ENCODE measurements around the gene TECPR1. TPM values are rescaled to one million over a fixed set of nuclear protein-coding genes. Genes with fewer than 3 reads are reported as not detected.
A peak's percentile ranks its signal among the peaks of the same experiment; 100 is the strongest.

Gene TECPR1
- total RNA-seq, 1 experiment from 2014 or later, result 21.5 TPM

- Mint-ChIP-seq H3K4me3 (peak within 1 kb of the TSS; percentile 90), H3K27ac (peak within 1 kb of the TSS; percentile 82), H3K4me1 (peaks cover 30% of the 10 kb centered on the region), H3K27me3 (ENCODE audit: low read depth) (no peaks in the 10 kb centered on the region; the same call in 1 of the 2 replicates), H3K9me3 (no peaks in the 10 kb centered on the region), H3K36me3 (peaks cover 5% of the 10 kb centered on the region; the same call in 1 of the 2 replicates)
- DNase-seq (ENCODE audit: low spot score) (peak; percentile 85), ATAC-seq (peak; percentile 87)
- peak; percentile 90 for TF ChIP-seq USF2 (CRISPR knock-in tag; IDR thresholded peaks at IDR 0.05)
- TF ChIP-seq ZBTB21 (CRISPR knock-in tag; IDR thresholded peaks at IDR 0.05; ENCODE audit: borderline replicate concordance), result 0 out of 2 replicates have a peak, but pooled peaks have one; percentile 53
- TF ChIP-seq USF1 (CRISPR knock-in tag; IDR thresholded peaks at IDR 0.05), result 0 out of 2 replicates have a peak, but pooled peaks have one; percentile 16
- TF ChIP-seq CTCF (IDR thresholded peaks at IDR 0.05), result peak; percentile 61
- TF ChIP-seq ZNF423 (CRISPR knock-in tag; IDR thresholded peaks at IDR 0.05), result no peak
- TF ChIP-seq MAX (CRISPR knock-in tag; IDR thresholded peaks at IDR 0.05), result peak; percentile 49; the same call in 1 of the 2 replicates
- no peak for TF ChIP-seq FOXP4 (CRISPR knock-in tag; IDR thresholded peaks at IDR 0.05)
- peak; percentile 48; the same call in 1 of the 2 replicates for TF ChIP-seq SP1 (CRISPR knock-in tag; conservative IDR thresholded peaks at IDR 0.05)
- TF ChIP-seq RELA (CRISPR knock-in tag; IDR thresholded peaks at IDR 0.05; ENCODE audit: borderline replicate concordance), result no peak
- ChIA-PET CTCF (interaction anchor here (0.8 to 1.3 kb wide), 3 partner anchors 13 to 120 kb away, joined by 3 to 5 read pairs (median 3); partner anchors contain the start of gene BAIAP2L1), POLR2A (interaction anchor here (0.6 kb wide), 1 partner anchor 544 kb away, joined by 3 read pairs; no protein-coding TSS in a partner anchor)
Observed at GRCh38 chr7:98280791-98281756, 29.0 kb upstream of the TECPR1 start, which contains the start of gene BRI3. Gene BRI3 (plus strand): TSS chr7:98281686. CDS start chr7:98281796, 110 bp downstream.

GRCh38 chr7:98280296-98280695 lies 28.3 kb upstream of the TECPR1 start:
- no peak for DNase-seq (ENCODE audit: low spot score)
- ChIA-PET POLR2A (interaction anchor here (0.6 kb wide), 2 partner anchors 83 to 544 kb away, joined by 3 to 6 read pairs; no protein-coding TSS in a partner anchor), CTCF (interaction anchor here (0.8 to 1.3 kb wide), 3 partner anchors 12 to 121 kb away, joined by 3 to 5 read pairs (median 3); partner anchors contain the start of gene BAIAP2L1)
- Mint-ChIP-seq H3K27me3 (ENCODE audit: low read depth) (no peaks in the 10 kb centered on the region; the same call in 1 of the 2 replicates), H3K4me3 (peak overlapping the region; percentile 76), H3K4me1 (peaks cover 30% of the 10 kb centered on the region), H3K9me3 (no peaks in the 10 kb centered on the region), H3K27ac (no peak overlapping the region), H3K36me3 (peaks cover 5% of the 10 kb centered on the region; the same call in 1 of the 2 replicates)
- ATAC-seq, result no peak
- TF ChIP-seq E2F5 (CRISPR knock-in tag; IDR thresholded peaks at IDR 0.05) (no peak), GRHL2 (CRISPR knock-in tag; IDR thresholded peaks at IDR 0.05; ENCODE audit: insufficient replicate concordance, severe bottlenecking) (no peak), ZNF263 (CRISPR knock-in tag; IDR thresholded peaks at IDR 0.05; ENCODE audit: low read depth) (no peak), ZNF281 (CRISPR knock-in tag; IDR thresholded peaks at IDR 0.05) (no peak), ATF3 (CRISPR knock-in tag; conservative IDR thresholded peaks at IDR 0.05) (no peak), HMGXB4 (CRISPR knock-in tag; IDR thresholded peaks at IDR 0.05) (no peak), ERG (CRISPR knock-in tag; IDR thresholded peaks at IDR 0.05) (no peak), NFATC4 (CRISPR knock-in tag; IDR thresholded peaks at IDR 0.05) (no peak), KAT7 (CRISPR knock-in tag; IDR thresholded peaks at IDR 0.05; ENCODE audit: borderline replicate concordance) (no peak)
